ENCODE measurements around the gene TENM3. TPM values are rescaled to one million over a fixed set of nuclear protein-coding genes. Genes with fewer than 3 reads are reported as not detected.

The TENM3 gene
- total RNA-seq, 1 donor from 2014 or later = 44.9 TPM

- no peak for DNase-seq
Observed at GRCh38 chr4:182521011-182521410, 277.8 kb downstream of the TENM3 start.

GRCh38 chr4:182528819-182529218, 285.6 kb downstream of the TENM3 start:
- DNase-seq = no peak

GRCh38 chr4:182530451-182530850, 287.2 kb downstream of the TENM3 start:
- DNase-seq = no peak

GRCh38 chr4:182531555-182532162, 288.5 kb downstream of the TENM3 start:
- no peak for DNase-seq

GRCh38 chr4:182532441-182532840, 289.2 kb downstream of the TENM3 start:
- DNase-seq = no peak

GRCh38 chr4:182533964-182534363, 290.8 kb downstream of the TENM3 start:
- DNase-seq = no peak

- no peak for DNase-seq
Observed at GRCh38 chr4:182536221-182536811, 293.1 kb downstream of the TENM3 start.

- no peak for DNase-seq
Observed at GRCh38 chr4:182537031-182537795, 294.0 kb downstream of the TENM3 start.

GRCh38 chr4:182538031-182538430, 294.8 kb downstream of the TENM3 start:
- DNase-seq = no peak

GRCh38 chr4:182540496-182540895, 297.3 kb downstream of the TENM3 start:
- DNase-seq = no peak

- DNase-seq = no peak
Observed at GRCh38 chr4:182547435-182547834, 304.2 kb downstream of the TENM3 start.

GRCh38 chr4:182548156-182548555, 305.0 kb downstream of the TENM3 start:
- no peak for DNase-seq

GRCh38 chr4:182549356-182549755, 306.2 kb downstream of the TENM3 start:
- DNase-seq = no peak

GRCh38 chr4:182552948-182553347, 309.7 kb downstream of the TENM3 start:
- no peak for DNase-seq

GRCh38 chr4:182553653-182554052, 310.5 kb downstream of the TENM3 start:
- no peak for DNase-seq

GRCh38 chr4:182554736-182555135, 311.5 kb downstream of the TENM3 start:
- no peak for DNase-seq

- no peak for DNase-seq
Observed at GRCh38 chr4:182555997-182556418, 312.8 kb downstream of the TENM3 start.

- DNase-seq = no peak
Observed at GRCh38 chr4:182556580-182556979, 313.4 kb downstream of the TENM3 start.

- no peak for DNase-seq
Observed at GRCh38 chr4:182560358-182560757, 317.2 kb downstream of the TENM3 start.

- no peak for DNase-seq
Observed at GRCh38 chr4:182562350-182562749, 319.1 kb downstream of the TENM3 start.

GRCh38 chr4:182564724-182565369, 321.6 kb downstream of the TENM3 start:
- DNase-seq = no peak

- no peak for DNase-seq
Observed at GRCh38 chr4:182567119-182567518, 323.9 kb downstream of the TENM3 start.

- DNase-seq = no peak
Observed at GRCh38 chr4:182569561-182569960, 326.4 kb downstream of the TENM3 start.

Data from occipital lobe (tissue), 2 donors.